Caki2 (cell line): ENCODE data around the gene NEO1. TPM values are rescaled to one million over a fixed set of nuclear protein-coding genes. Genes with fewer than 3 reads are reported as not detected.

Experiments used
- DNase-seq: peaks from one replicate; pipeline ENCODE4 v3.0.0-alpha.2; 2015; ENCODE audit warnings: low read depth
- in situ Hi-C: cut with HindIII; loops from 2 replicates; pipeline ENCODE4 v1.10.0; 2016; ENCODE audit warnings: low sequenced_read_pairs, low pct_unique_long_range_greater_than_20kb, mixed read lengths
- total RNA-seq: library from RNA; depleted of rRNA; stranded (reverse); fragments of >200 nt; shearing (Covaris generic); gene quantifications from 2 replicates; pipeline ENCODE4 v1.2.3, GENCODE V29; 2014; ENCODE audit warnings: low replicate concordance

Gene NEO1
- total RNA-seq, 1 experiment from 2014 or later: 8.0 TPM

GRCh38 chr15:73228128-73228646 lies 175.9 kb downstream of the NEO1 start:
- no peak for DNase-seq
- in situ Hi-C loops: no loop called here

- DNase-seq: no peak
- in situ Hi-C loops: no loop called here
These were observed 179.6 kb downstream of the NEO1 start for GRCh38 chr15:73231661-73232419.

GRCh38 chr15:73232776-73233175 lies 180.5 kb downstream of the NEO1 start:
- in situ Hi-C loops: no loop called here
- no peak for DNase-seq

DNA sequence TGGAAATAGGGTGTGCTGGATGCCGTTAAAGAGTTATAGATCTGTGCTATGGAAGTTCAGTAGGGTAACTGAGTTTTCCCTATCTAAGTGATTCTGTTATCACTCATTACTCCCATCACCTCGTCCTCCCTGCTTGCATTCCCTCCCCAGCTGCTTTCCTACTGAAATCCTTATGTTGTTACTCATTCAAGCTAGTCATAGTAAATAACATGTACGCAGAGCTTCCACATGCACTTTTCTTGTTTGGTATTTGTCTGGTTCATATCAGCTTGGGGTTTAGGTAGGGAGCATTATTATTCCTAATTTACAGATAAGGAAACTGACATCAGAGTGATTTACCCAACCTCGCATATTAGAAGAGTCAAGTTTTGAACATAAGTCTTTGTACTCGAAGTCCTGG lies 181.4 kb downstream of the NEO1 start:
- no peak for DNase-seq
- in situ Hi-C loops: no loop called here

DNA sequence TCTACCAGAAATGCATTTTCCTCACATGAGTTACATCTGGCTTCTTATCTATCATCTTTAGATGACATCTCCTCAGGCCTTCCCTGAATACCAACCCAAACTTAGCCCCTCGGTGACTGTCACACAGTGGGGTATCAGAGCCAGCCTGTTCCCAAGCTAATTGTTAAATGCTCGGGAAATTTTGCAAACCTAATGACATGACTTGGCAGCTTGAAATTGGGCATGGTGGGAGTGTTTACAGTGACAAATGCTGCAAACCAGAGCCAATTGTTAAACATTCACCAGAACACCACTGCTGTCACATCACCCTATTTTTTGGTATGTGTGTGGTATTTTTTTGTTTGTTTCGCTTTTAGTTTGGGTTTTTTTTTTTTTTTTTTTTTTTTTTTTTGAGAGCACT lies 185.6 kb downstream of the NEO1 start:
- no peak for DNase-seq
- in situ Hi-C loops: no loop called here

DNA sequence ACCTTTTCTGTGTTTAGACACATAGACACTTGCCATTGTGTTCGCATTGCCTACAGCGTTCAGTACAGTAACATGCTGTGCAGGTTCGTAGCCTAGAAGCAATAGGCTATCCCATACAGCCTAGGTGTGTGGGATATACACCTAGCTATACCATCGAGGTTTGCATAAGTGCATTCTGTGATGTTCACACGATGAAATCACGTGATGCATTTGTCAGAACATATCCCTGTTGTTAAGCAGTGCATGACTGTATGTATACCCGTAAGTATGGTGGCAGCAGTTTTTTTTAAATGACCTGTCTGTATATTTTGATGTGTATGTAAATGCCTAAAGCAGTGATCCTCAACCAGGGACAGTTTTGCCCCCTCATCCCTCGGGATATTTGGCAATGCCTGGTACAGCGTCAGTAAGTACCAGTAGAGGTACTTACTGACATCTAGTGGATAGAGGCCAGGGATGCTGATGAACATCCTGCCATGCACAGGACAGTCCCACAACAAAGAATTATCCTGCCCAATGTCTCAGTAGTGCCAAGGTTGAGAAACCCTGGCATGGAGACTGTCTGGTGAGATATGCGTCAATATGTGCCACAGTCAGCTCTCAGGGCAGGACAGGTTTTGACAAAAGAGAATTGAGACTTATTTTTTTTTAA lies 187.4 kb downstream of the NEO1 start:
- in situ Hi-C loops: no loop called here
- DNase-seq: no peak

GRCh38 chr15:73240866-73241499 lies 188.7 kb downstream of the NEO1 start:
- in situ Hi-C loops: no loop called here

DNA sequence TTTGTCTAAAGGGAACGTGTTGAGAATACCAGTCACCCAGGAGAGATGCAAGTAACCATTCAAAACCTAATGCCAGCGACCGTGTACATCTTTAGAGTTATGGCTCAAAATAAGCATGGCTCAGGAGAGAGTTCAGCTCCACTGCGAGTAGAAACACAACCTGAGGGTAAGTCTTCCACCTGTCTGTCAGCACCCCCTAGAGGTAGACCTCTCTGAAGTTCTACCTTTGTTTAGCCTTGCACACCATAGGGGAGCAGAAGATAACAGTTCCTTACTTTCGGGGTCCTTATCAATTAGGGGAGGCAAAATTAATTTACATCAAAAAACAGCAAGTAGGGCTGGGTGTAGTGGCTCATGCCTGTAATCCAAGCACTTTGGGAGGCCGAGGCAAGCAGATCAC lies 192.1 kb downstream of the NEO1 start:
- DNase-seq: no peak

More at GRCh38 chr15:73240866-73241499, 188.7 kb downstream of the NEO1 start:
- DNase-seq: peak; percentile 39

DNA sequence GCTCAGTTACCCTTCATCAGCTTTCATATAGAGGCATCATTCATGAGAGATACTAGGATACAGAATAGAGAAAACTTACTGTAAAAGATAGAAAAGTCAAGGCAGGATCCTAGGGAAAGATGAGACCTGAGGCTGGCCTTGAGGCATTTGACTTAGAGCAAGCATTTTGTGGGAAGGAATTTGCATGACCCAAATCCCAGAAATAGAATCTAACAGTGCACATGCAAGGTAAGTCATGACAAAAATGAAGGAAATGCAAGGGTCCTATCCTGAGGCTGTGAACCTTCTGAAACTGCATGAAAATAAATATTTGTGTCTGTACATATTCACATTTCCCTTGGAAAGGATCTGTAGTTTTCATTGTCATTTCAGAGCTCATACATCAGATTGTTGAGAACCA lies 194.2 kb downstream of the NEO1 start:
- DNase-seq: no peak
- in situ Hi-C loops: no loop called here

More for the DNA sequence above, 192.1 kb downstream of the NEO1 start:
- in situ Hi-C loops: no loop called here

DNA sequence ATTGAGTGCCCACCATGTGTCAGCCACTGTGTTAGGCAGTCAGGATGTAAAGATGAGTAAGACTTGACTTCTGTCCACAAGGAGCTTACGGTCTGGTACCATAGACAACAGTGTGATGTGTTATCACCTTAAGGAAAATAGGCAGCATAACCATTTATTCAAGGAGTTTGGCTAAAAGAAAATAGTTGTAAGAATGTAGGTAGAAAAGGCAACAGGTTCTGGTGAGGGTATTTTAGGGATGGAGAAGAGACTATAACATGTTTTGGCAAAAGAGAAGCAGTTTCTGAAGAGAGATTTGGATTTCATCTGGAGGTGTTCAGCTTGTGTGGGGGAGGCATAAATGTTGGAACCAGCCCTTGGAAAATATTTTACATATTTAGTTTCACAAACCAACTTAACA lies 194.6 kb downstream of the NEO1 start:
- no peak for DNase-seq
- in situ Hi-C loops: no loop called here

GRCh38 chr15:73247331-73247730 lies 195.1 kb downstream of the NEO1 start:
- in situ Hi-C loops: no loop called here
- no peak for DNase-seq

- no peak for DNase-seq
These were observed 197.2 kb downstream of the NEO1 start for GRCh38 chr15:73249499-73249898.

DNA sequence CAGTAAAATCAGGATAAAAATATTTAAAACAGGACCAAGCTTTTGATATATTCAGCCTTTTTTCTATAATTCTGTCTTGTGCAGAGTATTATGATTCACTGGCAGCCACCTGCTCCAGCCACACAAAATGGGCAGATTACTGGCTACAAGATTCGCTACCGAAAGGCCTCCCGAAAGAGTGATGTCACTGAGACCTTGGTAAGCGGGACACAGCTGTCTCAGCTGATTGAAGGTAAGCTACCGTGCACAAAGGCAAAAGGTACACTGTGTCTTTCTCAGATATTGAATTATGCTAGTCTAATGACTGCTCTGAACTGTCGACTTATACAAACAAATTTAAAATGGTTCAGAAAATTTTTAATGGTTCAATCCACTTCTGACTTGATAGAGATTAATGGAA lies 202.3 kb downstream of the NEO1 start:
- in situ Hi-C loops: no loop called here
- DNase-seq: no peak

More at GRCh38 chr15:73249499-73249898, 197.2 kb downstream of the NEO1 start:
- in situ Hi-C loops: no loop called here

GRCh38 chr15:73258271-73259108 lies 206.2 kb downstream of the NEO1 start:
- in situ Hi-C loops: no loop called here
- no peak for DNase-seq

DNA sequence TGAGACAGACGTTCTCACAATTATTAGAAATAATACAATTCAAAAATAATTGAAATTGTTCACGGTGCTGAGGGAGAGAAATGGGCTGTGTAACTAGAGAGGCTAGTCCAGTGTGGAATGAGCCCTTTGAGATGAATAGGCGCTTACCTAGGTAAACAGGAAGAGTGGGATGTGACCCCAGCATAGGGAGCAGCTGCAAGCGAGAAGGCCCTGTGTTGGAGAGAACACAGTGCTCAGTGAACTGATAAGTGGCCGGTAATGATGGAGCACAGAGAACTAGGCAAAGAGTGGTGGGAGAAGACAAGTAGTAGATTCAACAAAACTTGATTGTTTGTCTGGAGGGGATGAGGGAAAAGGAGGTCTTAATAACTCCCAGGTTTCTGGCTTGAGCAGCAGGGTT lies 212.6 kb downstream of the NEO1 start:
- in situ Hi-C loops: no loop called here
- DNase-seq: no peak

GRCh38 chr15:73265536-73266153 lies 213.4 kb downstream of the NEO1 start:
- in situ Hi-C loops: no loop called here
- DNase-seq: peak; percentile 34

DNA sequence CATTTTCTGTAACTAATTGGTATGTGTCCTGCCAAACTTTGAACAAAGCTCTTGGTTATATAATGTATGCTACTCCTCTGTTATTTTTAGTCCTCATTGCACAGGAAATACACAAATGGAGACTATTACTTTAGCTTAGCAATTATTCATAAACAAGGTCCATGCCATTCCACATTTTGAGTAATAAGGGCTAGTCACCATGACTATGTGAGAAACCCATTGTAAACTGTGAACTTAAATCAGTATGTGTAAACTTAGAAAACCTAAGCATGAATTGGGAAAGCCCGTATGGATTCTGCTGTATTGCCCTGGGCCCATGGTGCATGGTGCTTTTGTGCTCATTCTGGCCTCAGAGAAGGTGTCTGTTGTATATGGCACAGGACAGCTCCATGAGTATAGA lies 216.2 kb downstream of the NEO1 start:
- in situ Hi-C loops: no loop called here
- DNase-seq: no peak
